GM19099 (cell line): ENCODE results near the gene OR8U1.

ENCODE experiments used
- POLR2A ChIP-seq: IDR thresholded peaks from 3 replicates; pipeline ENCODE4 v1.6.1; 2011; ENCODE audit warnings: low read depth; ENCODE audit not compliant: insufficient read length; ENCODE audit errors: extremely low read depth

The OR8U1 gene

DNA sequence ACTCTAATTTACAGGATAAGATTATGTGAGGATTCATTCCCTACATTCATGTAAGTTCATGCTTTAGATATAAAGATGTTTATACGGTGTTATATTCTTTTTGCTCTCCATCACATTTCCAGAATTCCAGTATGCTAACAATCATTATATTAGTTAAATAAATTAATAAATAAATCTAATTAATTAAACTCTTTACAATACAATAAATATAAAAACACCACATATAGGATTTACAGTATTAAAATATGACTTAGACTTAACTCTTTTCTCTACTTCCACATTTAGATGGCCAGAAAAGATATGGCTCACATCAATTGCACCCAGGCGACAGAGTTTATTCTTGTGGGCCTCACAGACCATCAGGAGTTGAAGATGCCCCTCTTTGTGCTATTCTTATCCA is at the start of gene OR8U1:
Gene OR8U1 (plus strand): TSS at position 301 of the 400 bp plus-strand sequence. CDS start 0 bp downstream, at position 301.
- TF ChIP-seq POLR2A: no peak

DNA sequence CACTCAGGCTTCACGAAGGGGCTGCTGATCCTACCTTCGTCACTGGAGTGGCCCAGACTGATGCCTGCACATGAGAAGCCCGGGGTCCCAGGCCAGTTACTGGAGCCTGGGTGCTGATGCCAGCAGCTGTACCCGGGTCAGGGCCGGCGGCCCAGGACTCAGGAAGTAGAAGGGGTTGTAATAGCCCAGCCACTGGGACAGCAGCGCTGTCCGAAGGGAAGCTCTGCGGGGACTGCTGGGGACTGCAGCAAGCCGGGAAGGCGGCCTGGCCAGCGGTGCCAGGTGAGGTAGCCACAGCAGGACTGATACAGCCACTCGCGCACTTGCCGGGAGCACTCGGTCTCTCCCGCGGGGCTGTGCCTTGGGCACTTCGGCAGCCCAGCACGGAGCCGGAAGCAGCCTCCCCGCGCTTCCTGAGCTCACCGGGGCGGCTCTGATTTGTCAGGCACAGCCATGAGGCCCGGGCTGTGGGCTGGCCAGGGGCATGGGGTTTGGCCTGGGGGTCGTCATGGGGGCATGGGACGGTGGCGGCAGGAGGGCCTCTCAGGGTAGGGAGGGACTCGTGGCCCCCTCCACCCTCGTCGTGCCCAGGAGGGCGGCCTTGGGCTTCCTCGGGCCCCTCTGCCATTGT is 43.4 kb upstream of the OR8U1 start:
- no peak for TF ChIP-seq POLR2A

DNA sequence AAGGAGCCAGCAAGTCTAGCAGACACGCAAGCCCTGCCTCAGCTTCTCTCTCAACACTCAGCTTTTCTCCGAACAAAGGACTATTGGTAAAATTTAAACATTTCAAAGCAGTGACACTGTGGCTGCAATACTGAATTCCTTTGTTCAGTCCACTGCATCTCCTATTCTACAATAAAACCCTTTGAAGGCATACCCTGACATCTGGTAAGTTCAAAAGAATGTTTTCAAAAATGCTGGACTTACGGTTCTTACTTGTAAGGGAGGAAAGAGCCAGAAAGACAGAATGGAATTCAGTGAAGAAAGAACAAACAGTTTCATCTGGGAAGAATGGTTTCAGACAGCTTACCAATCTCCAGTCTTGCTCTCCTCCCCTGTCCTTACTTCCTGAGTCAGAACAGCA is 42.3 kb upstream of the OR8U1 start:
- TF ChIP-seq POLR2A: no peak

DNA sequence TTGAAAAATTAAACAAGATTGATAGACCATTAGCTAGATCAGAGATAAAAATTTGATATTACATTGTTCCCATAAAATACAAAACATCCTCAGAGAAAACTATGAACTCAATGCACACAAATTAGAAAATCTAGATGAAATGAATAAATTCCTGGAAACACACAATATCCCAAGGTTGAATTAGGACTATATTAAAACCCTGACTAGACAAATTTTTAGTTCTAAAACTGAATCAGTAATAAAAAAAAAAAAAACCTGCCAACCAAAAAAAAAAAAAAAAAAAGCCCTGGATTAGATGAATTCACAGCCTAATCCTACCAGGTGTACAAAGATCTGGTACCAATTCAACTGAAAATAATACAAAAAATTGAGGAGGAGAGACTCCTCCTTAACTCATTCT is 35.1 kb upstream of the OR8U1 start:
- no peak for TF ChIP-seq POLR2A

DNA sequence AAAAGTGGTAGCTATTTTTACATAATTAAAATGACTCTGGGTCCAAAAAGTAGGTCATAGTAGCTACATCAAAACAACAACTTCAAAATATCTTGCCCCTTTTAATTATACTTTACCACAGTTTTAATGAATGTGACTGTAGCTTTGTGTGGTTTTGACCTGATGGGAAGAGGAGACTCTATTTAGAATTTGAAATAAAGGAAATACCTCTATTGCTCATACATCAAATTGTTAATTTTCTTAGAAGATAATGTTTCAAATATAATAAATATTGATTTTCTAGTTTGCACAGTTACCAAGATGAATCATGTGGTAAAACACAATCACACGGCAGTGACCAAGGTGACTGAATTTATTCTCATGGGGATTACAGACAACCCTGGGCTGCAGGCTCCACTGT is 29.7 kb upstream of the OR8U1 start, which contains the start of gene OR8K1:
Gene OR8K1 (plus strand): TSS at position 301 of the 400 bp plus-strand sequence. CDS start 0 bp downstream, at position 301.
- no peak for TF ChIP-seq POLR2A

DNA sequence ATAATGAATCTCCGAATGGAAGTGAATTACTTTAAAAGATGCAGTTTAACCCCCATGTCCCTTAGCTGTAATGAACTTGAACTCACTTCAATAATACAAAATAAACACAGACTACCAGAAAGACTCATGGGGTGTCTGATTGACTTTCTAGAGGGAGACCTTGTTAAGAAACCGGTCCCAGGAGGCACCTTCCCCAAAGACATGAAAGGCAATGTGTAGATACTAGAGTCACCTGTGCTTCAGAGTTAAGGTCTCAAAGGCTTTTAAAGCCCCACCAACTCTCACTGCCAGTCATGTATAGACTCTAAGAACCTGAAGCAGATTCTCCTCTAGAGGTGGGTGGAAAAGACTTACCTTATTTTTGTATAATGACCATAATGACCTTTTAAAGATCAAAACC is 21.4 kb upstream of the OR8U1 start, which contains the start of gene OR8J1:
Gene OR8J1 (plus strand): TSS at position 301 of the 400 bp plus-strand sequence. CDS start 5,956 bp downstream, outside the sequence.
- no peak for TF ChIP-seq POLR2A

DNA sequence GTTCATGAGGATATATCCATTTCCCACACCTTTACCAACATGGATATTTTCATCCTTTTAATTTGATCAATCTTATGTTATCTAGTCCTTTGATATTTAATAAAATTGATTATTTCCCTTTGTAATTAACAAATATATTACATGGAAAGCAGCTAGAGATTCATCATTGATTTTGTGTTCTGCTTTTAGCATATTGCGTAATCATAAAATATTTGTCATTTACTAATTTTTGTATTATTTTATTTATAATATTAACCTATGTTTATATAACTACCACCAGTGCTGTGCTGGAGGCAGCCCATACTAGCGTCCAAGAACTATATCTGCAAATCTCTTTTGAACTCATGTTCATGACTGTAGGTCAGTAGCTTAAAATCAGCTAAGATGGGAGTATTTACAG is 4.7 kb downstream of the OR8U1 start:
- TF ChIP-seq POLR2A: no peak

DNA sequence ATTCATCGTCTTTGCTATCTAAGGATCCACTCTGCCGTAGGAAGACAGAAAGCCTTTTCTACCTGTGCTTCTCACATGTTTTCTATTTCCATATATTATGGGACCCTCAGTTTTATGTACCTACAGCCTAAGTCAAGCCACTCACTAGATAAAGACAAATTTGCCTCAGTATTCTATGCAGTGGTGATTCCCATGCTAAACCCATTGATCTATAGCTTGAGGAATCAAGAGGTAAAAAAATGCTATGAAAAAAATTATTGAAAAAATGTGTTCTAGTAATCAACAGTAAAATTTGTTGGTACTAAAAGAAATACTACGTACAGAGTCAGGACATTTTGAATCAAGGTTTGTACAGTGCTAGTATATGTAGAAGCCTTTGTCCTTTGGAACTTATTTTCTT is 19.0 kb downstream of the OR8U1 start:
- no peak for TF ChIP-seq POLR2A

DNA sequence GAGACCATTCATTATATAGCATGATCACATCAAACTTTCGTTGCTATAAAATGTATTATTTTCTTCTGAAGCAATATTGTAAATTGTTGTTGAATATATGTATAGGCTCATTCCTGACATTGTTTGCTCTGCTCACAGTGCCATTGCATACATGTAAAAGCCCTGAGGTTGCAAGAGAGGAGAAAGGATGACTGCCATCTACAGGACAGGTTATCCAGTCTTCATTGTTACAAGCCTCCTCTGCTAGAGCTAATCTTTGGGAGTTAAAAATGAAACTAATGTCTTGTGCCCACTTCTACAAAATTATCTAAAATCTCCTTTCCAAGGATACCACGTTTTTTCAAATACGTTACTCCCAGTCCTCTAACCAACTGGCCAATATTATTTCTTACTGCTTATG is 20.6 kb downstream of the OR8U1 start:
- TF ChIP-seq POLR2A: no peak

DNA sequence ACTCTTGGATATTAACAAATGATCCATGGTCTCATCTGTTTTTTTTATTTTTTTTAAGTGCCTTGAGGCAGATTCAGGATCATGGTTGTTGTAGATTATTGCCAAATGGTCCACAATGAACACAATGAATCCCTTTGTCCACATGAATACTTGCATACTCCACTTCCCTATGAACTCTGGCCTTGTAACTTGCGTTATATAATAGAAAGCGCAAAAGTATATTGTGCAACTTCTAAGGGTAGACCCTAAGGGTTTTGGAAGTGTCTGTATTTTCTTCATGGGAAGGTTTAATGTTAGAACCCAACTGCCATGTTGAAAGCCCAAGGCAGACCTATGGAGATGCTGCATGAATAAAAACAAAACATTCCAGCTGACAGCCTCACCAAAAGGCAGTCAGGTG is 29.0 kb downstream of the OR8U1 start:
- no peak for TF ChIP-seq POLR2A

DNA sequence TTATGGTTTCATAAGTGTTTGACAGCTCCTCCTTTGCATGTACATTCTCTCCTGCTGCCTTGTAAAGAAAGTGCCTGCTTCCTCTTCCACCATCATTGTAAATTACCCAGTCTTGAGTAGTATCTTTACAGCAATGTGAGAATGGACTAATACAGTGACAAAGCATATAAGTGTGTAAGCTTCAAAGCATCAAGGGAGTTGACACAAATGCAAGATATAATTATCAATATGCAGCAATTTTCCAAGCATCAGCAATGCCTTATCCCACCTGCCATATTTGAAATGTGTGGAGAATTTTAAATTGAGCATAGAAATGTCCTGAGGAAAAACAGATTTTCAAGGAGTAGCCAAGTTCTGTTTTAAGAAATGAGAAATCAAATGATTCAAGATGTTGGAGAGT is 35.4 kb downstream of the OR8U1 start:
- TF ChIP-seq POLR2A: no peak

DNA sequence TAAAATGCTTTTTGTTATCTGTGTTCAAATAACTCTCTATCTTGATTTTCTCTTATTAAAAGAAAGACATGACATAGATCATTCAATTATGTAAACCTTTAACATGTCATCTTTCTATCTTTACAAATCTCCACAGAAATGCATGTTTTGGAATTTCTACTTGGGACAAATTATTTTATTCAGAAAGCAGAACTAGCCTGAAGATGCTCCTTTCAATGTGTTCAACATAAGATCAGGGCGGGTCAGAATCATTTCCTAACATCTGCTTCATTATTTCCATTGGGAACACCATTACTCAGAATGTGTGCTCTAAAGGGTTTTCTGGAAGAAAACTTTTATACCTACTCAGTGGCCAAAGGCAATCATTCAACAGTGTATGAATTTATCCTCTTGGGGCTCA is 37.0 kb downstream of the OR8U1 start, which contains the start of gene OR5AL1:
Gene OR5AL1 (plus strand): TSS at position 301 of the 400 bp plus-strand sequence.
- TF ChIP-seq POLR2A: no peak
